A172 (cell line): Measurements from ENCODE around the gene SEPHS1. TPM values are rescaled to one million over a fixed set of nuclear protein-coding genes. Genes with fewer than 3 reads are reported as not detected.
"Not testable (repeated sequence)": the region's sequence is repeated elsewhere in the genome, so short reads cannot be mapped to it uniquely, and the experiment has no call there.

ENCODE experiments used
- DNase-seq: peaks from one replicate; pipeline ENCODE4 v3.0.0-alpha.2; 2015; ENCODE audit warnings: low spot score
- total RNA-seq: library from RNA; depleted of rRNA; stranded (reverse); fragments of >200 nt; shearing (Covaris generic); gene quantifications from 2 replicates; pipeline ENCODE4 v1.2.3, GENCODE V29; 2014

SEPHS1 gene
- total RNA-seq, 1 experiment from 2014 or later = 58.6 TPM

GRCh38 chr10:13365243-13365642, 17.1 kb upstream of the SEPHS1 start:
- no peak for DNase-seq

GRCh38 chr10:13360587-13360986, 12.5 kb upstream of the SEPHS1 start:
- DNase-seq = no peak

- no peak for DNase-seq
These were observed 8.3 kb upstream of the SEPHS1 start for GRCh38 chr10:13356392-13356791.

- no peak for DNase-seq
These were observed 6.7 kb upstream of the SEPHS1 start for GRCh38 chr10:13354783-13355182.

- no peak for DNase-seq
These were observed 4.4 kb upstream of the SEPHS1 start for GRCh38 chr10:13352519-13352918.

GRCh38 chr10:13351340-13351915, 3.3 kb upstream of the SEPHS1 start:
- no peak for DNase-seq

- DNase-seq = peak; percentile 70
These were observed 1.6 kb upstream of the SEPHS1 start for GRCh38 chr10:13349463-13350274.

GRCh38 chr10:13347500-13348156, 465 bp downstream of the SEPHS1 start:
- DNase-seq = peak; percentile 35

GRCh38 chr10:13347043-13347499, 1.0 kb downstream of the SEPHS1 start:
- DNase-seq = no peak

GRCh38 chr10:13346283-13347042, 1.6 kb downstream of the SEPHS1 start:
- DNase-seq = peak; percentile 35

- no peak for DNase-seq
These were observed 7.3 kb downstream of the SEPHS1 start for GRCh38 chr10:13340626-13341376.

GRCh38 chr10:13340068-13340467, 8.0 kb downstream of the SEPHS1 start:
- DNase-seq = no peak

- no peak for DNase-seq
These were observed 9.5 kb downstream of the SEPHS1 start for GRCh38 chr10:13338390-13339110.

- DNase-seq = no peak
These were observed 10.3 kb downstream of the SEPHS1 start for GRCh38 chr10:13337827-13338196.

GRCh38 chr10:13337128-13337826, 10.8 kb downstream of the SEPHS1 start:
- no peak for DNase-seq

GRCh38 chr10:13335881-13336280, 12.2 kb downstream of the SEPHS1 start:
- DNase-seq = no peak

GRCh38 chr10:13334556-13334955, 13.5 kb downstream of the SEPHS1 start:
- DNase-seq = no peak

GRCh38 chr10:13331646-13332045, 16.4 kb downstream of the SEPHS1 start:
- peak; percentile 35 for DNase-seq

- DNase-seq = not testable (repeated sequence)
These were observed 17.1 kb downstream of the SEPHS1 start for GRCh38 chr10:13330980-13331379.

- no peak for DNase-seq
These were observed 18.5 kb downstream of the SEPHS1 start for GRCh38 chr10:13329565-13329964.
